Endothelial cell of umbilical vein (primary cell): ENCODE results near the gene ONECUT2.

ENCODE experiments used
- EZH2 ChIP-seq: IDR thresholded peaks from 2 replicates; pipeline ENCODE4 v1.6.1; 2012; ENCODE audit warnings: borderline replicate concordance, low read depth, mild to moderate bottlenecking, moderate library complexity, low read length, inconsistent platforms; ENCODE audit not compliant: severe bottlenecking
- TF ChIP-seq, protein P1 (sequence below), 2 donors: IDR thresholded peaks; 1 replicate in 1 of 2; 2 replicates in 1 of 2; pipeline ENCODE4 v1.5.1; 2011; ENCODE audit warnings: low read length in 2 of 2, mild to moderate bottlenecking in 2 of 2, moderate library complexity in 2 of 2, control low read depth in 1 of 2, inconsistent platforms in 1 of 2, low read depth in 1 of 2; ENCODE audit not compliant: insufficient read depth in 1 of 2; ENCODE audit errors: extremely low read depth in 1 of 2

- TF ChIP-seq, protein P1, sequence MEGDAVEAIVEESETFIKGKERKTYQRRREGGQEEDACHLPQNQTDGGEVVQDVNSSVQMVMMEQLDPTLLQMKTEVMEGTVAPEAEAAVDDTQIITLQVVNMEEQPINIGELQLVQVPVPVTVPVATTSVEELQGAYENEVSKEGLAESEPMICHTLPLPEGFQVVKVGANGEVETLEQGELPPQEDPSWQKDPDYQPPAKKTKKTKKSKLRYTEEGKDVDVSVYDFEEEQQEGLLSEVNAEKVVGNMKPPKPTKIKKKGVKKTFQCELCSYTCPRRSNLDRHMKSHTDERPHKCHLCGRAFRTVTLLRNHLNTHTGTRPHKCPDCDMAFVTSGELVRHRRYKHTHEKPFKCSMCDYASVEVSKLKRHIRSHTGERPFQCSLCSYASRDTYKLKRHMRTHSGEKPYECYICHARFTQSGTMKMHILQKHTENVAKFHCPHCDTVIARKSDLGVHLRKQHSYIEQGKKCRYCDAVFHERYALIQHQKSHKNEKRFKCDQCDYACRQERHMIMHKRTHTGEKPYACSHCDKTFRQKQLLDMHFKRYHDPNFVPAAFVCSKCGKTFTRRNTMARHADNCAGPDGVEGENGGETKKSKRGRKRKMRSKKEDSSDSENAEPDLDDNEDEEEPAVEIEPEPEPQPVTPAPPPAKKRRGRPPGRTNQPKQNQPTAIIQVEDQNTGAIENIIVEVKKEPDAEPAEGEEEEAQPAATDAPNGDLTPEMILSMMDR (IDR thresholded peaks at IDR 0.05; ENCODE audit: extremely low read depth in 1 of 2, insufficient read depth in 1 of 2, low read depth in 1 of 2, low read length in 2 of 2) = no peak
- no peak for TF ChIP-seq EZH2
Measured at GRCh38 chr18:57443247-57443646, 8.1 kb downstream of the ONECUT2 start.
